ENCODE data around the gene CDKAL1. TPM values are rescaled to one million over a fixed set of nuclear protein-coding genes. Genes with fewer than 3 reads are reported as not detected.
"Not testable (repeated sequence)": the region's sequence is repeated elsewhere in the genome, so short reads cannot be mapped to it uniquely, and the experiment has no call there.

Gene CDKAL1
- total RNA-seq, 4 donors from 2014 or later, result 24.7 to 32.8 (median 29.8) TPM

GRCh38 chr6:20605061-20605460 is 70.8 kb downstream of the CDKAL1 start:
- intact Hi-C loops (cut with DNase I), result no loop called here
- no peak for TF ChIP-seq POLR2A (IDR thresholded peaks at IDR 0.05)
- TF ChIP-seq CTCF (IDR thresholded peaks at IDR 0.05), result no peak
- 42 to 45% methylated on average over 1 of the region's 1 CpG for WGBS, 2 donors

GRCh38 chr6:20605581-20605980 is 71.3 kb downstream of the CDKAL1 start:
- no peaks in the 10 kb centered on the region for H3K27me3 ChIP-seq
- intact Hi-C loops (cut with DNase I), result no loop called here
- peak overlapping the region in 2 of 3 donors; percentile 1 to 25 for H3K27ac ChIP-seq
- no peak for TF ChIP-seq POLR2A (IDR thresholded peaks at IDR 0.05)
- no peak for TF ChIP-seq CTCF (IDR thresholded peaks at IDR 0.05)
- DNase-seq, result peak; percentile 79 to 81
- H3K4me1 ChIP-seq, result peaks cover 12 to 18% of the 10 kb centered on the region in 2 donors
- WGBS, 2 donors, result 25 to 40% methylated on average over 3 of the region's 3 CpGs
- no peaks in the 10 kb centered on the region for H3K36me3 ChIP-seq
- H3K4me3 ChIP-seq (replicated peaks in 1 of 3), result no peak overlapping the region
- H3K9me3 ChIP-seq, result no peaks in the 10 kb centered on the region

More at GRCh38 chr6:20605061-20605460, 70.8 kb downstream of the CDKAL1 start:
- Histone ChIP-seq H3K4me3 (replicated peaks in 1 of 3) (no peak overlapping the region), H3K27me3 (no peaks in the 10 kb centered on the region), H3K9me3 (no peaks in the 10 kb centered on the region), H3K4me1 (peaks cover 12 to 18% of the 10 kb centered on the region in 2 donors), H3K36me3 (no peaks in the 10 kb centered on the region), H3K27ac (peak overlapping the region in 1 of 3 donors; percentile 25)
- DNase-seq, result no peak

GRCh38 chr6:20606831-20607230 is 72.6 kb downstream of the CDKAL1 start:
- Histone ChIP-seq H3K27ac (no peak overlapping the region), H3K27me3 (no peaks in the 10 kb centered on the region), H3K36me3 (no peaks in the 10 kb centered on the region), H3K4me1 (peaks cover 12 to 18% of the 10 kb centered on the region in 2 donors), H3K9me3 (no peaks in the 10 kb centered on the region), H3K4me3 (replicated peaks in 1 of 3) (no peak overlapping the region)
- intact Hi-C loops (cut with DNase I), result no loop called here
- DNase-seq, result no peak
- TF ChIP-seq CTCF (IDR thresholded peaks at IDR 0.05) (no peak), POLR2A (IDR thresholded peaks at IDR 0.05) (no peak)
- WGBS, 2 donors, result 94 to 97% methylated on average over 1 of the region's 1 CpG

- no peaks in the 10 kb centered on the region for H3K9me3 ChIP-seq
These were observed 74.1 kb downstream of the CDKAL1 start for GRCh38 chr6:20608356-20608755.

GRCh38 chr6:20608905-20609304 is 74.6 kb downstream of the CDKAL1 start:
- Histone ChIP-seq H3K9me3 (no peaks in the 10 kb centered on the region), H3K27ac (no peak overlapping the region), H3K36me3 (no peaks in the 10 kb centered on the region), H3K4me1 (peaks cover 12 to 18% of the 10 kb centered on the region in 2 donors), H3K4me3 (replicated peaks in 1 of 3) (no peak overlapping the region), H3K27me3 (no peaks in the 10 kb centered on the region)
- 96 to 100% methylated on average over 2 of the region's 2 CpGs for WGBS, 2 donors
- intact Hi-C loops (cut with DNase I), result no loop called here
- no peak for DNase-seq
- TF ChIP-seq CTCF (IDR thresholded peaks at IDR 0.05) (no peak), POLR2A (IDR thresholded peaks at IDR 0.05) (no peak)

More at GRCh38 chr6:20608356-20608755, 74.1 kb downstream of the CDKAL1 start:
- intact Hi-C loops (cut with DNase I), result no loop called here
- DNase-seq, result no peak
- WGBS, 2 donors, result 97 to 99% methylated on average over 4 of the region's 4 CpGs
- no peak for TF ChIP-seq CTCF (IDR thresholded peaks at IDR 0.05)
- no peak for TF ChIP-seq POLR2A (IDR thresholded peaks at IDR 0.05)
- Histone ChIP-seq H3K27me3 (no peaks in the 10 kb centered on the region), H3K27ac (no peak overlapping the region), H3K4me1 (peaks cover 12 to 18% of the 10 kb centered on the region in 2 donors), H3K4me3 (replicated peaks in 1 of 3) (no peak overlapping the region), H3K36me3 (no peaks in the 10 kb centered on the region)

- WGBS, 2 donors, result 95 to 98% methylated on average over 2 of the region's 2 CpGs
- H3K9me3 ChIP-seq; H3K27me3 ChIP-seq; H3K36me3 ChIP-seq; H3K27ac ChIP-seq; H3K4me3 ChIP-seq (replicated peaks in 1 of 3); intact Hi-C loops (cut with DNase I); DNase-seq: not testable (repeated sequence)
- peaks cover 12 to 16% of the 10 kb centered on the region in 2 donors for H3K4me1 ChIP-seq
These were observed 75.7 kb downstream of the CDKAL1 start for GRCh38 chr6:20609924-20610323.
